ENCODE measurements around the gene ABCC2.

DNA sequence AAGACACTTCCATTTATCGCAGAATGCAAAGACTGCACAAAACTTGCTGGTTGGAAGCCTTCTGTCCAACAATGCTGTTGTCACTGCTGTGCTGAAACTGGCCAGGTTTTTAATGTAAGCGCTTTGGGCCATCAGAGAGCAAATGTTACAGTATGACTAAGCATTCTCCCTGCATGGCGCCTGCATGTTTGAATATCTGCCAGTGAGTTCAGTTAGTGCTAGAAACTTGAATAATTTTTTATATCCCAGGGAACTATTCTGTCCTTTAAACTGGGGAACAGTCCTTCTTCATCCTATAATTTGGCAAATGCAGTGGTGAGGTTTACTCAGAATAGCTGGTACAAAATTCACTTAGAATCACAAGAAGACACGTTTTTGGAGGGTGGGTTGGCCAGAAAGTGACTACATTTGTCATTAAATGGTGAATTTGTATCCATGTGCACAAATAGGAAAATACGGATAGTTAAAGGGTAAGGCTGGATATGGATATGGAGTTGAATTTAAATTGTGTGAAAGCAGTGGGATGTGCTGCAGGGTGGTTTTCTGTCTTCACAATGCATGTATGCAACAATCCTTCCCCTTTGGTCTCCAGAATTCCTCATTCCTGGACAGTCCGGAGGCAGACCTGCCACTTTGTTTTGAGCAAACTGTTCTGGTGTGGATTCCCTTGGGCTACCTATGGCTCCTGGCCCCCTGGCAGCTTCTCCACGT is 1.7 kb downstream of the ABCC2 start:
- TF ChIP-seq, protein P1, sequence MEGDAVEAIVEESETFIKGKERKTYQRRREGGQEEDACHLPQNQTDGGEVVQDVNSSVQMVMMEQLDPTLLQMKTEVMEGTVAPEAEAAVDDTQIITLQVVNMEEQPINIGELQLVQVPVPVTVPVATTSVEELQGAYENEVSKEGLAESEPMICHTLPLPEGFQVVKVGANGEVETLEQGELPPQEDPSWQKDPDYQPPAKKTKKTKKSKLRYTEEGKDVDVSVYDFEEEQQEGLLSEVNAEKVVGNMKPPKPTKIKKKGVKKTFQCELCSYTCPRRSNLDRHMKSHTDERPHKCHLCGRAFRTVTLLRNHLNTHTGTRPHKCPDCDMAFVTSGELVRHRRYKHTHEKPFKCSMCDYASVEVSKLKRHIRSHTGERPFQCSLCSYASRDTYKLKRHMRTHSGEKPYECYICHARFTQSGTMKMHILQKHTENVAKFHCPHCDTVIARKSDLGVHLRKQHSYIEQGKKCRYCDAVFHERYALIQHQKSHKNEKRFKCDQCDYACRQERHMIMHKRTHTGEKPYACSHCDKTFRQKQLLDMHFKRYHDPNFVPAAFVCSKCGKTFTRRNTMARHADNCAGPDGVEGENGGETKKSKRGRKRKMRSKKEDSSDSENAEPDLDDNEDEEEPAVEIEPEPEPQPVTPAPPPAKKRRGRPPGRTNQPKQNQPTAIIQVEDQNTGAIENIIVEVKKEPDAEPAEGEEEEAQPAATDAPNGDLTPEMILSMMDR (IDR thresholded peaks at IDR 0.05; ENCODE audit: low read depth, low read length), result no peak
- TF ChIP-seq, protein P2, sequence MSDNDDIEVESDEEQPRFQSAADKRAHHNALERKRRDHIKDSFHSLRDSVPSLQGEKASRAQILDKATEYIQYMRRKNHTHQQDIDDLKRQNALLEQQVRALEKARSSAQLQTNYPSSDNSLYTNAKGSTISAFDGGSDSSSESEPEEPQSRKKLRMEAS (IDR thresholded peaks at IDR 0.05; ENCODE audit: low read depth, low read length), result no peak
- TF ChIP-seq POLR2A (IDR thresholded peaks at IDR 0.05; ENCODE audit: extremely low read depth, insufficient read length), result no peak
